Muscle of arm (tissue), 12 donors: ENCODE data around the gene ARHGAP26. TPM values are rescaled to one million over a fixed set of nuclear protein-coding genes. Genes with fewer than 3 reads are reported as not detected.

Experiments used
- DNase-seq: peaks from one replicate; pipeline ENCODE4 v3.0.0-alpha.2; 2013
- polyA plus RNA-seq, 12 donors: library from polyadenylated mRNA; unstranded; fragments of 120-200 nt; gene quantifications; one replicate each; pipeline ENCODE4 v1.2.1, GENCODE V29; 2013; ENCODE audit not compliant: insufficient read length in 12 of 12

ARHGAP26 gene
- polyA plus RNA-seq, 12 donors, result 12.3 to 34.1 (median 15.8) TPM; not detected in 1

DNA sequence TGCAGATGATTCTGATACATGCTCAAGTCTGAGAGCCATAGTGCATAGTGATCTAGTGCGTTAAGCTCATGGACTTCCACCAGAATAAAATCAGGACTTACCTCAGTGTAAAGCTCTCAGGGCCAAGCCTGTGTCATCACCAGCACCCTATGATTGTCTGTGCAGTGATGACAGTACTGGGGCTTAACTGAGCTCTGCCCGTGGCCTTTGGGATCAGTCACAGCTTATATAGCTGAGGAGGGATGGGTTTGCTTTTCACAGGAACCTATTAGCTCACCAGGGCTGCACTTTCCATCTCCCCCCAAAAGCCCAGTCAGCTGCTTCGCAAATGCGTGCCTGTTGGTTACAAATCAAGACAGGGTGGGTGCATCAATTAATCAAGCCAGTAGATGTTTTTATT, 386.4 kb downstream of the ARHGAP26 start:
- DNase-seq, result no peak

DNA sequence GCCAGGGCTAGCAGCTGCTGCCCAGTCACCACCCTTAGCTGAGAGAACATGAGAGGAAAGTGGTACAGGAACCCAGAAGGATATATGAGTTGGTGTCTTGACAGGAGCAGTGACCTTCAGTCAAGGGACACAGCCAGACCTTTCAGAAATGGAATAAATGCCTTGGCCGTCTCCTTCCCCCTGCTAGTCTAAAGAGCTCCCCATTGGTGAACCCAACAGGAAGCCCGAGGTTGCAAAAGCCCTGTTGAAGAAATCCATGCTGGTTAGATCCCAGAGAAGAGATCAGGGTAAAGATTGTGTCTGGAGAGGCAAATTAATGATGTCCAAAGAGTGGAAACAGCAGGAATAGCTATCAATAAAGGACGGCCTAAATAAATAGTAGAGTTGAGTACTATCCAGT, 388.9 kb downstream of the ARHGAP26 start:
- no peak for DNase-seq

DNA sequence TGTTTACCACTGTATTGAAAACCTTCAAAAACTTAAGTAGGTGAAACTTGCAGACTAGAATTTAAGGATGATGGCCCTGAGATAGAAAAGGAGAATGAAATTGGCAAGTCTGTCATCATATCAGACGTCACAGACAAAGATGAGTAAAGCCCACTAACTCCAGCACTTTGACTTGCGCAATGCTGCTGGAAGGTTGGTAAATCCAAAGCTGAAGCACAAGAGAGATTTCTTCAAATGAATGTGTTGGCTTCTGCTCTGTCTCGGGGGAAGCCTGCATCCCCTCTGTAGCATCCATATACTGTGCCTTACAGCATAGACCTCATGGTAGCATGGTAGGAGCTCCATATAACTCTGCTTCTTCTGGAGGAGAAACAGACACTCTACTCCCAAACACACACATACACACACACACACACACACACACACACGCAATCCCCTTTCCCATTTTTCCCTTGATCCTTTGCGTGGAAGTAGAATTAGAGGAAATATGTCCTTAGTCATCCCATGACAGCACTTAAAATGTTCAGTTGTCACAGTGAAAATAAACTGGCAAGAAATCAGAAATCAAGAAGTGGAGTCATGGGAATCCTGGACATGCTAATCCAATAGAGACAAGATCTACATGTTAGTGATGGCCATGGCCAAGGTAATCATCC, 391.8 kb downstream of the ARHGAP26 start:
- no peak for DNase-seq

DNA sequence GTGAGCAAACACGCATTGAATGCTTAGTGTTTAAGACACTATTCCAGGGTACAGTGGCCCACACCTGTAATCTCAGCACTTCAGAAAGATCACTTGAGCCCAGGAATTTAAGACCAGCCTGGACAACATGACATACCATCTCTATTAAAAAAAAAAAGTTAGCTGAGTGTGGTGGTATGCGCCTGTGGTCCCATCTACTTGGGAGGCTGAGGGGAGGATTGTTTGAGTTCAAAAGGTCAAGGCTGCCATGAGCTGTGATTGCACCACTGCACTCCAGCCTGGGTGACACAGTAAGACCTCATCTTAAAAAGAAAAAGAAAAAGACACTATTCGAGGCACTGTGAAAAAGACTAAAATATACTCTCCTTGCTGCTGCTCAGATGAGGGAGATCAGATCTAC, 392.6 kb downstream of the ARHGAP26 start:
- no peak for DNase-seq

DNA sequence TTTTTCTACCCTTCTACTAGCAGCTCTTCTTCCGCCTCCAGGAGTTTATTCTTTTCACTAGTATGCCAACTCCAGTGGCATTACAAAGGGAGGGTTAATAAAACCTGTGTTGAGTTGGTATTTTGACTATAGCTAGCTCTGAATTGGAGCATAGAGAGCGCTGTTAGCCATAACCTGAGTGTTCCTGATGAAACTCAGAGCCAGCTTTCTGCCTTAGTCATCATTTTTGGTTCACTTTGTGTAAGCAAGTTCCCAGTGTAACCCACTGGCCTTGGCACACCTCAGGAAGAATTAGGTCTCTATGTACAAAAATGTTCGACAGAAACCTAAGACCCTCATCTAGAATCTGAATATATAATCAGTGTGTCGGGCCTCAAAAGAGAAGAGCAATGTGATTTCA, 394.4 kb downstream of the ARHGAP26 start:
- DNase-seq, result no peak

DNA sequence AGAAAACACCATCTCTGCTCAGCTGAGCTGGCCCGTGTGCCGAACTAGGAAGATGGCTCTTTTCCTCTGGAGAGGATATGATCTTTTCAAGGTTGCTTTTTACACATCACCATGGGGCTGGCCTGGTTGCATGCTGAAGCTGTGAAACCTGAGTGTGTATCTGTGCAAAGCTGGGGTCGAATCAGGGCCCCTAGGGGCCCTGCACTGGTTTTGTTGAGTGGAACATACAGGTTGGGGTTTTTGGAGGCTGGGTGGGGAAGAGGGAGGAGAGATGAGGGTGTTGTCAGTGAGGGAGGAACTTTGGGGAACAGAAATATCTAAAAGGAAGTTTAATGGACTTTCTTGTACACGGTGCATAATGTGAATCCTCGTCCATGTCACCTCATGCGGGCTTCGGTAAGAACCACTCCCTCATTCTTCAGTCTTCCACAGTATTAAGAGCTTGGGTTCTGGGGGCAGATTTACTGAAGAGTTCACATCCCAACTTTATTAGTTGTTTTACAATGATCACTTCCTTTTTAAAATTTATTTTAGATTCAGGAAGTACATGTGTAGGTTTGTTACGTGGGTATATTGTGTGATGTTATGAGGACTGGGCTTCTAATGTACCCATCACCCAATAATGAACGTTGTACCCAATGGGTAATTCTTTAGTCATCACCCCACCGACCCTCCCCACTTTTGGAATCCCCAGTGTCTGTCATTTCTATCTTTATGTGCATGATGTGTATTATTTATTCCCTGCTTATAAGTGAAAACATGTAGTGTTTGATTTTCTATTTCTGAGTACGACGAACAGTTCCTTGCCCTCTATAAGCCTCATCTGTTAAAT, 395.1 kb downstream of the ARHGAP26 start:
- DNase-seq, result no peak

DNA sequence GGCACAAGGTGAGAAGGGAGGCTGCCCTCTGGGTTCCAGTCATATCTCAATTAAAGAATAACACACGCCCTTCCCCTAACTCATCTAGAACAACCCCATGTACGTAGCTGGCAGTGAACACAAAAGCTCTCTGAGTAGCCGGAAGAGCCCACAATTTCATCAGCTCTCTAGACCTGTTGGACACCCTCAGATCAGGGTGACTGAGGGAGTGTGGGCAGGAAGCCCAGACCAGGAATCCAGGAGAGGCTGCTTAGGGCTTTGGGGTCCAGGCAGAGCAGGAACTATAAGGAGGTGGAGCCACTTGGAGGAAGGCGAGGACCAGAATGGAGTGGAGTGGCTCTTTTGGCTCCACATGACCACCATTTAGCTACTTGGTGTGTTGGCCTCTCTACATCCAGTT, 395.9 kb downstream of the ARHGAP26 start:
- no peak for DNase-seq

DNA sequence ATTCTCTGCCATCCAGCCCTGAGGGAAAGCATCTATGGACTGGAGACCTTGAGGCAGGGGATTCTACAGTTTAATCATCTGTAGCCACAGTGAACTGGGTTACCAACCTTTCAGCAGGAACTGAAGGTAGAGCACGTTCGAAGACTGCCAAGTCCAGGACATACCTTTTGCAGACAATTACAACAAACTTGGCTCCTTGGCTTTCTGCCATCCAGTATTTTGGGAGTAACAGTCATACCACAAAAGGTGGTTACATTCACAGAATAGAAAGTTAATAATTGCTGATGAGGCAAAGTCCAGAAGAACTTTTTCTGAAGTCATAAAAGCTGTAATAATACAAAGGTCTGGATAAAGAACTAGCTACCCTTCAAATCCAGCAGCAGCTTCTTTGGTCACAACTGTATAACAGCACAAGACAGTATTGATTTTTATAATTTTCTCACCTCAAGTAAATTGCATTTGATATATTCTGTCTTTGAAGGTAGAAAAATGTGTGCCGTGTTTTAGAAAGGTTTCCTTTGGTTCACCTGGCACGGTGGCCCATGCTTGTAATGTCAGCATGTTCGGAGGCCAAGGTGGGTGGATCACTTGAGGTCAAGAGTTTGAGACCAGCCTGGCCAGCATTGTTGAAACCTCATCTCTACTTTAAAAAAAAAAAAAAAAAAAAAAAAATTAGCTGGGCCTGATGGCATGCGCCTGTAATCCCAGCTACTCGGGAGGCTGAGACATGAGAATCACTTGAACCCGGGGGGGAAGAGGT, 396.7 kb downstream of the ARHGAP26 start:
- DNase-seq, result no peak

DNA sequence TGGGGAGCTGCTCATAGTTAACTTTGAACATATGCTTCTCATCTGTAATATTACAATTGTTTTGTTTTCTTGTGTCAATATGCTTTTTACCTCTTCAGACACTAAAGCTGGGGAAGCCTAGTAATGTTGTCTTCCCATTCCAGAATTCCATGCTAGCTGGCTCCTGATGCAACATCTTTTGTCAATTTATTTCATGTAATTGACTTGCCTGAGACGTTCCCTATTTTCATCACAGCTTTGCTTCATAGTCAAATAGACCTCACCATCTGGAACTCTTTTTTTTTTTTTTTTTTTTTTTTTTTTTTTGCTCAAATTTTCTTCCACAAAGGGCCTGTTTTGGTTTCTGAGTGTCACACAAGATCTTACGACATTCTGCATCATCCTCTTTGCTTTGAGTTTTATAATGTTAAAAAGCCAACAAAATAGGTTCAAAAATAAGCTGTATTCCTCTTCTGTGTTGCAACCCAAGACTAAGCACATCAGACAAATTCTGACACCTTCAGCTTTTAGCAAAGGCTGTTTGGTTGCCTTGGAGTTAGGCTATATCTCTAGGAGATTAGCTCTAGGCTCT, 398.1 kb downstream of the ARHGAP26 start:
- DNase-seq, result no peak

DNA sequence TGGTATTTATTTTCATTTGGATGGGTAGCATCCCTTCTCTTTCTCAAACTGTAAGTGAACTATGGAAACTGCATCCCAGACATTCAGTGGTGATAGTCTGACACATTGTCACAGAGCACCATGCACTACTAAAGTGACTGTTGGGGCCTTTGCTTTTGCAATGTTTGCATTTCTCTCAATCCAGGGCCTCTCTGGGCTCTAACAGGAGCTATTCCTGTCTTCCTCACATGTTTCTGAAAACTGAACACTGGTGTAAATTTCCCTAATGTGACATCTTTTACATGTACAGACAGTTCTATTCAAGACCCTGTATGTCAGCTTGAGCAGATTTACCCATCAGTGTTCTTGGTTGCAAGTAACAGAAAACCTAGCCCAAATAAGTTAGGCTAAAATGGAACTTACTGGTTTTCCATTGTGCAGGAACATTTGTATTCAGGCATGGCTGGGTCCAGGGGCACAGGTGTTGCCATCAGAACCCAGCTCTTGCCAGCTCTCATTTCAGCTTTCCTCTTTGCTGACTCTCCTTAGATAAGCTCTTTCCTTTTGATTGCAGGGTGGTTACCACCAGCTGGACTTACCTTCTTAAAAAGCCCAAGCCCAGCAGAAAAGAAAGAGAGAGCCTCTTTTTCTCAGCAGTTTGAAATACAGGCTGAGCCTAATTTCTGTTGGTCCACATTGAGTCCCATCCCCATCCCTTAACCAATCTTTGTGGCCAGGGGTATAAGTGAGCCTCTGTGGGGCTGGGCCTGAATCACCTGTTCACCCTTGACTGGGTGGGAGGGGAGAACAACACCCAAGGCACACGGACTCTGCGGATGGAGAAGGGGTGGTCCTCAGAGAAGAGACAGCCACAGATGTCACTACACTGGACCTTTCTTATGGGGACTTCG, 399.0 kb downstream of the ARHGAP26 start:
- DNase-seq, result no peak

DNA sequence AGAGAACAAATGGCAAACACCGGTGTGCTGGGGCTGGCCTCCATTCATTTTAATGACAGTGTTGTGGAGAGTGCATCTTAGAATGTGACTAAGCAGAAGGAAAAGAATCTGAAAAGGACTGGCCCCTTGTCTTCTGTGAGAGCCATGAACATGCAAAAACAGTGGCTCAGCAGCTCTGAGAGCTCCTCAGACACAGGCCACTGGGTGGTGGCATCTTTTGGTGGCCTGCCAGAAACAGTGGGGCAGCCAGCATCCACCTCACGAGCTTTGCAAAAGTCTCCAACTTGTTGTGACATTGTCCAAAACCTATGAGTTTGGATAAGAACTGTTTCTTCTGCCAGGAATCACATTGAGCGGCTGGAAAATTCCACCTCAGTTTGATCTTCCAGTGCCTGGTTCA, 399.9 kb downstream of the ARHGAP26 start:
- DNase-seq, result no peak

DNA sequence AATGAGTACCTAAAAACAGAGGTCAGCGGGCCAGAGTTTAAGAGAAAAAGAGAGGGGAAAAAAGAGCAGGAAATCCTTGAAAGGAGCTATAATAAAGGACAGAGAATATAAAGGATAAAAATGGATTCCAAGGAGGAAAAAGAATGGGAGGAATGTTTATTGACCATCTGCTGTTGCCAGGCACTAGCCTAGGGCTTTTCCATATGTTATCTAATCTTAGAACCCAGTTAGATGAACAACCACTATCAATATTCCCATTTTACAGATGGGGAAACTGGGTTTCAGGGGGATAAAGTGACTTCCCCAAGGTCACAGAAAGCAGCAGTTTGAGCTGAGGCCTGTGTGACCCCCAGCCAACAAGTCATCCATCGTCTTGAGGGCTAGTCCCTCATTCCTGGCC, 400.8 kb downstream of the ARHGAP26 start:
- no peak for DNase-seq

DNA sequence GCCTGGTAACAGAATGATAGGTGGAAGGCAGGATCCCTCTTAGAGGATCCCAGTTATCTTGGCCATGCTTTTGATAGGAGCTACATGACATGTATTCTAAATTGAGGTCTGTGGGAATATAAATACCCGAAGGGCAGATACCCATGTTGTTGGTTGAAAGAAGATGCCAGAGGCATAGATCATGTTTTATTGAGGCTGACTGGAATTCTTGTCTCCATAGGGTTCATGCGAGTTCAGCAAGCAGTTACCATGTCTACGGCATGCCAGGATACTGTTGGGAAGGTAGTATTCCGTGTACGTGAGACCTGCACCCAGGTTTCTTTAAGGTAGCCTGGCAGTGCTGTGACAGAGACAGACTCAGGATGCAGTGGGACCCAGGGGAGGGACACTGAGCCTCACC, 402.6 kb downstream of the ARHGAP26 start:
- DNase-seq, result no peak

DNA sequence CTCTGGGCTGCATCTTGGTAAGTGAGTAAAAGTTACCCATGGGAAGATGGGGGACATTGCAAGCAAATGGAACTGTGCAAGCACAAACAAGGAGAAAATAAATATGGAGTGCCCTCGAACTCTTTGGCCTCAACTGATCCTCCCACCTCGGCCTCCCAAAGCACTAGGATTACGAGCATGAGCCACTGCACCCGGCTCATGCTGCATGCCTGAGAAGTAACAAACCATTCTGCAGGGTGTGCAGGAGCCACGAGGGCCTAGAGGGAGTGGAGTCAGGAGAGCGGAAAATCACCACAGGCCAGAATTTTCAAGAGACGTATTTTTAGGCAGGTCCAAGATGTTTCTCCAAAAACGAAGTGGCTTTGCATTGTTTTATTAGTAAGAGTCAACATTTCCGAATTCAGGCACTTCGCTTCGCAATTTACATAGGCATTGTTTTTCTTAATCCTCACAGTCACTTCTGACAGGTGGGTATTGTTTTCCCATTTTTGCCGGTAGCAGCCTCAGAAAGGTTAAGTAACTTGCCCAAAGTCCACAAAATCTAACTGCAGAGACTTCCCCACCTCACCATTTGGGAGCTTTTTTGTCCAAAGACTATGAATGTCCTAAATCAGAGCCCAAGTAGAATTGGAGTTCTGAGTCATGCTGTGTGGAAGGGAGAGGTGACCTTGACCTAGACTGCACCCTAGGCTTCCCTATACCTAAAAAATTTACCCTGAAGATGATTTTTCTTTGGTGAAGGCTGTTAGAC, 403.1 kb downstream of the ARHGAP26 start:
- no peak for DNase-seq

DNA sequence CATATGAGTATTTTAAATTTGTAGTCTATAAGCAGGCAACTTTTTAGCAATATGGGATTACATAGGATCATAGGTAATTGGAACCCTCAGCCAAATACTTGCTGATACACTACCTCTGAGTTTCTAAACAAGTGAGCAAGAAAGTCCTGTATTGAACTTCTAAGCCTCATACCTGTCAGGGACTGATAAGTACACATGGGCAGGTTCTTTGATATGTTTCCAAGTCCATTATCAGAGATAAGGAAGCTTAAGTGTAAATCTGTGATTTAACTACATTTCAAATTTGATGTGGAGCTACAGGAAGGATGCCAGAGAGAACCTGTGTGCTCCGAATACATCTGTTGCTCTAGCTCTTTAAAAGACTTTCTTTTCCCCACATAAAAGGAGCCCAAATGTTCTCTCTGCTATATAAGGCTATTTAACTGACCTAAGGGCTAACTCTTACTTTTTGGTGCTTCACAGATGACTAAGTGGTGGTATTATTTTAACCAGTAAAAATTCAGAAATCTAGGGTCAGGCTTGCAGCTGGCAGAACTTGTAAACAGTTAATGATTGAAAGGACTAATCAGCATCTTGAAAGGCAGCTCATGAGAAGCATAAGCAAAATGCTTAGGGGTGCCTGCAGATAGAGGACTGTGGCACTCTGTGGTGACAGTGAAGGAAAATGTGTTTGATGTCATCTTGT, 404.7 kb downstream of the ARHGAP26 start:
- no peak for DNase-seq

DNA sequence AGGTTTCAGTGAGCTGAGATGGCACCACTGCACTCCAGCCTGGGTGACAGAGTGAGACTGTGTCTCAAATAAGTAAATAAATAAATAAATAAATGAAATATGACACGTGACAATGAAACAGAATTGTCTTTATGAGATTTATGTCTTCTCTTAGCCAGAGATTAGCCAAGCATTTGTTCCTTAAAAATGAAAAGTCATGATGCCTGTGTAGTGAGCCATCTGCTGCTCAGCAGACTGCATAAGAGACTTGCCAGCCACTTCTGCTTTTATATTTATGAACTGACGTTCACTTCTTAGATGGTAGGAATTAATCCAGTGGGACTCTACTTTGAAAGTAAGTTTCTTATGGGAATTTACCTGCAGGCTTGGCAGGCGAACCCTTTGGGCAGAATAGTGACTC, 405.9 kb downstream of the ARHGAP26 start:
- DNase-seq, result no peak

DNA sequence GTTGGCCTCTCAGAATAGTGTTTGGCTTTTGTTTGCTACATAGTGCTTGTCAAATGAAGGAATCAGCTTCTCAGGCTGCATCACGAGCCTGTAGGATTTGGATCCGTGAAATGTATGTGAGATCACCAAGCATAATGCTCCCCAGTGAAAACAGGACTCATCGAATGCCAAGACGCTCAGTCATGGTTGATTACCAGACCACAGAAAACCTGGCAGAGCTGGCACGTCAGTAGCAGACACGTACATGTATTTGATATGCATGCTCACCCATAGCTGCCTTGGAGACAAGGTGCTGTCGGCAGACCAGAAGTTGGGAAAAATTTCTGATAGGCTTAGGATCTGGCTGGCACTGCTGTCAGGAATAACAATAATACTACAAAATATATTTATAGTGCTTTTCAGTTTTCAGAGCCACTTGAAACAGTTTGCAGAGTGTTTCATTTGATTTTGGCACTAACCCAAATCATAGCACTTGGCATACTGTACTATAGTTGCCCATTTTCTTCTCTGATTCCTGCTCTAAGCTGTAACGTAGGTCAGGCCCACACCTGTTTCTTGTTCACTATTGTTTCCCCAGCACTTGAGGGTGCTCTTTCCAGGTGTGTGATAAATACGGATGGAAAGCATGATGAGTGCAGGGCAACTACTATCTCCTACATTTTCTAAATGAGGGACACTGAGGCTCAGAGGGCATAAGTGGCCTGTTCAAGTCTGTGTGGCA, 407.2 kb downstream of the ARHGAP26 start:
- no peak for DNase-seq

DNA sequence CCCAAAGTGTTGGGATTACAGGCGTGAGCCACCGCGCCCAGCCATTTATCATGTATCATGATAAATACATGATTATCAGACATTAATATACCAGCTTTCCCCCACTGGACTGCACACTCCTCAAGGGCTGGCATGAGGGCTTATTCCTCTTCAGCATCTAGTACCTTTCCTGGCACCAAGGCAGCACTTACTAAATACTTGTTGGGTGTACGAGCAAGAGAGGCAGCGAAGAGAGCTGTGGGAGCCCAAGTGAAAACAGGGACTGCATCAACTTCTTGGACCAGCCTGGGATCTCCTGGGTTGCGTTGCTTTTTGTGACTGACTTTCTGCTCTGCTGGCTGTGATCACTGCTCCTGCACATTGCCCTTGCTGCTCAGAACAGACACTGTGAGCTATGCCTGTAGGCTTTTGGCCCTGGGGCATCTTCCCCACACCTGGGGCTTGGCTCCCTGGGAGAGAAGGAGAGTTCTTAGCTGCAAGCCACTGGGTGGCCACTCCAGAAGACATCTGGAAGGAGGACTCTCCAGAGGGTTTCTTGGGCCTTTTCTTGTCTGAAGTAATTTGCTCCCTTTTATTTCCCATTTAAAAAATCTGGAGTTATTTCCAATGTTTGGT, 409.1 kb downstream of the ARHGAP26 start:
- no peak for DNase-seq

DNA sequence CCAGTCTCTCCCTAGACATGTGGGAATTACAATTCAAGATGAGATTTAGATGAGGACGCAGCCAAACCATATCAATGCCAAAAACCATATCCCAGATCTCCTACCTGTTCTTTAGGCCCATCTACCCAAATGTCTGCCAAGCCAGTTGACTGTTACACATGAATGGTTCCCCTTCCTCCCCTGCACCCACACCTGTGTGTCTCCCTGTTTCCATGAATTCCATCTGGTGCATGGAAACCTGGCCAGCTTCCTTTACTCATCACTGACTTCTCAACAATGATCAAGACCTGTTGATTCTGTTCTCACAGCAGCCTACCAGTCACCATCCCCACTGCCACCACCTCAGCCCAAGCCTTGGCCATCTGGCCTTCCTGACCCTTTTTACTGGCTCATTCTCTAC, 410.6 kb downstream of the ARHGAP26 start:
- DNase-seq, result no peak
